Fibroblast of pulmonary artery (primary cell): Measurements from ENCODE around the gene MAP4K4.

Experiments
- DNase-seq: peaks from one replicate; pipeline ENCODE4 v3.0.0-alpha.2; 2010; ENCODE audit warnings: low read depth
- H3K4me3 ChIP-seq: replicated peaks from 2 replicates; pipeline ENCODE4 v1.5.1; 2011; ENCODE audit warnings: low read depth, mild to moderate bottlenecking, control low read depth, low read length, moderate library complexity
- CTCF ChIP-seq: IDR thresholded peaks from 2 replicates; pipeline ENCODE4 v1.5.1; 2011; ENCODE audit warnings: mild to moderate bottlenecking, control low read depth, low read length, inconsistent platforms; ENCODE audit errors: missing control alignments

The MAP4K4 gene

GRCh38 chr2:101690547-101691152, 6.9 kb upstream of the MAP4K4 start:
- no peak for DNase-seq
- TF ChIP-seq CTCF: no peak
- no peak overlapping the region for H3K4me3 ChIP-seq

- H3K4me3 ChIP-seq: no peak overlapping the region
- TF ChIP-seq CTCF: no peak
- DNase-seq: no peak
Observed at GRCh38 chr2:101692041-101692440, 5.5 kb upstream of the MAP4K4 start.

- no peak overlapping the region for H3K4me3 ChIP-seq
- peak; percentile 44 for DNase-seq
- TF ChIP-seq CTCF: no peak
Observed at GRCh38 chr2:101692766-101693165, 4.7 kb upstream of the MAP4K4 start.

- H3K4me3 ChIP-seq: no peak overlapping the region
- TF ChIP-seq CTCF: no peak
- DNase-seq: no peak
Observed at GRCh38 chr2:101693991-101694588, 3.4 kb upstream of the MAP4K4 start.

- peak overlapping the region; percentile 96 for H3K4me3 ChIP-seq
- peak; percentile 29 for DNase-seq
- no peak for TF ChIP-seq CTCF
Observed at GRCh38 chr2:101696272-101697123, 1.0 kb upstream of the MAP4K4 start.

GRCh38 chr2:101698014-101698843, 722 bp downstream of the MAP4K4 start:
- TF ChIP-seq CTCF: no peak
- H3K4me3 ChIP-seq: peak overlapping the region; percentile 96
- DNase-seq: peak; percentile 36
